PC-3 (cell line): Measurements from ENCODE around the gene MARK3. TPM values are rescaled to one million over a fixed set of nuclear protein-coding genes. Genes with fewer than 3 reads are reported as not detected.

ENCODE experiments used
- ATAC-seq: fragments of 200-7000 bp; cut with Tn5 transposase; 2 replicates; pipeline ENCODE4 v1.9.1; 2020; ENCODE audit warnings: mild to moderate bottlenecking, moderate library complexity
- BruUV-seq: library from RNA; stranded (reverse); fragments of 400-500 nt; replicated peaks from 2 replicates; lab custom pipeline; 2021; lab: Mats Ljungman, UMichigan
- CTCF ChIA-PET: fragments of 300-600 bp; sonication (Branson Sonifier 250); formaldehyde crosslinking; loops from one replicate; lab custom pipeline; 2022; ENCODE audit warnings: antibody characterized with exemption; lab: Charles Lee
- POLR2A ChIA-PET: fragments of 300-600 bp; sonication (Branson Sonifier 250); formaldehyde crosslinking; loops from one replicate; lab custom pipeline; 2022; ENCODE audit warnings: antibody characterized with exemption; ENCODE audit not compliant: unreplicated experiment; lab: Charles Lee
- DNase-seq: peaks from one replicate; pipeline ENCODE4 v3.0.0-alpha.2; 2015
- H2AFZ ChIP-seq: fragments of 300-600 bp; sonication (generic); 2 replicates; pipeline ENCODE4 v1.6.0; 2016; ENCODE audit warnings: antibody characterized with exemption, low read length
- H3F3A ChIP-seq: fragments of 300-600 bp; sonication (generic); one replicate; pipeline ENCODE4 v1.6.0; 2017; ENCODE audit warnings: antibody characterized with exemption, low read length, control low read depth, mild to moderate bottlenecking; ENCODE audit not compliant: unreplicated experiment
- H3K27ac ChIP-seq: fragments of 300-600 bp; sonication (generic); 2 replicates; pipeline ENCODE4 v1.5.1; 2016; ENCODE audit warnings: mild to moderate bottlenecking, low read length
- H3K27me3 ChIP-seq: fragments of 300-600 bp; sonication (generic); 2 replicates; pipeline ENCODE4 v1.6.1; 2016; ENCODE audit warnings: low read length, mixed read lengths
- H3K36me3 ChIP-seq: fragments of 300-600 bp; sonication (generic); 2 replicates; pipeline ENCODE4 v1.6.1; 2016; ENCODE audit warnings: low read depth, mixed run types, low read length, mixed read lengths
- H3K4me1 ChIP-seq: fragments of 300-600 bp; sonication (generic); 2 replicates; pipeline ENCODE4 v1.5.1; 2016; ENCODE audit warnings: low read length; ENCODE audit not compliant: insufficient read depth
- H3K4me2 ChIP-seq: fragments of 300-600 bp; sonication (generic); 2 replicates; pipeline ENCODE4 v1.6.0; 2016; ENCODE audit warnings: low read length
- H3K4me3 ChIP-seq: fragments of 300-600 bp; sonication (generic); 2 replicates; pipeline ENCODE4 v1.5.1; 2016; ENCODE audit warnings: mild to moderate bottlenecking, low read length, mixed read lengths
- H3K79me2 ChIP-seq: fragments of 300-600 bp; sonication (generic); 2 replicates; pipeline ENCODE4 v1.6.1; 2017; ENCODE audit warnings: low read length, mixed read lengths
- H3K9ac ChIP-seq: fragments of 300-600 bp; sonication (generic); 2 replicates; pipeline ENCODE4 v1.6.0; 2016; ENCODE audit warnings: mild to moderate bottlenecking, low read length
- H3K9me2 ChIP-seq: fragments of 300-600 bp; sonication (generic); replicated peaks from 2 replicates; pipeline ENCODE4 v1.6.1; 2016; ENCODE audit warnings: mixed run types, low read length, mixed read lengths
- H3K9me3 ChIP-seq: fragments of 300-600 bp; sonication (generic); 2 replicates; pipeline ENCODE4 v1.6.1; 2016; ENCODE audit warnings: low read length, mixed read lengths
- H4K20me1 ChIP-seq: fragments of 300-600 bp; sonication (generic); 2 replicates; pipeline ENCODE4 v1.6.1; 2016; ENCODE audit warnings: low read length, mixed read lengths
- CTCF ChIP-seq: fragments of 300-600 bp; sonication (generic); conservative IDR thresholded peaks from 2 replicates; pipeline ENCODE4 v1.5.1; 2017; ENCODE audit warnings: antibody characterized with exemption, low read depth, mild to moderate bottlenecking, low read length
- EZH2 ChIP-seq: fragments of 300-600 bp; sonication (generic); IDR thresholded peaks from one replicate; pipeline ENCODE4 v1.6.1; 2017; ENCODE audit warnings: antibody characterized with exemption, mild to moderate bottlenecking, low read length; ENCODE audit not compliant: unreplicated experiment
- EZH2phosphoT487 ChIP-seq: fragments of 300-600 bp; sonication (generic); IDR thresholded peaks from 2 replicates; pipeline ENCODE4 v1.6.1; 2018; ENCODE audit warnings: mild to moderate bottlenecking, antibody characterized with exemption, low read length, borderline replicate concordance
- intact Hi-C: fragments of 100-400 bp; cut with micrococcal nuclease; formaldehyde crosslinking; loops from 2 replicates; pipeline ENCODE4 v1.9.0; 2023
- total RNA-seq: library from RNA; depleted of rRNA; stranded (reverse); fragments of >200 nt; gene quantifications from 2 replicates; pipeline ENCODE4 v1.2.3, GENCODE V29; 2014; rRNA removed

Gene MARK3
- total RNA-seq, 1 experiment from 2014 or later, result 69.9 TPM

DNA sequence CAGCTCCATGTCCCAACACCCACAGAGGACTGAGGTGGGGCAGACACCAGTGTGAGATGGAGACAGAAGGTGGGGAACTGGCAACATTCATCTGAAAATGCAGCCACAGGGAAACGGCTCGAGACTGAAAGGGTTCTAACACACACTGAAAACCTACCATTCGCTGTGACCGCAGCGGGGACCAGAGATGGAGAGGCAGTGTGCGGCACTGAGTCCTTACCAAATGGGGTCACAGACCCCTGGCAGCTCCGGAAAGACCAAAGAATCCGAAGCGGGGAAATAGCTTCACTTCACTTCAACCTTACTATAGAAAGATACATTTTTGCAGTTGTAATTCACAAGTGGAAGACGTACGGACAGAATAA is 167.6 kb downstream of the MARK3 start:
- BruUV-seq, result no TSS peak
- no peaks in the 10 kb centered on the region for H3K9me2 ChIP-seq
- peaks cover 15% of the 10 kb centered on the region for H3K4me1 ChIP-seq
- H2AFZ ChIP-seq, result no peak overlapping the region
- ChIA-PET CTCF (interaction anchor here (1.1 kb wide), 2 partner anchors 12 to 34 kb away, joined by 4 read pairs; no protein-coding TSS in a partner anchor), POLR2A (interaction anchor here (1.1 kb wide), 2 partner anchors 9 to 32 kb away, joined by 4 to 5 read pairs; no protein-coding TSS in a partner anchor)
- ATAC-seq (no peak), DNase-seq (no peak)
- H3K9me3 ChIP-seq, result no peaks in the 10 kb centered on the region
- no peak overlapping the region for H3K27ac ChIP-seq
- no peak overlapping the region for H3K9ac ChIP-seq
- H3K4me2 ChIP-seq, result peak overlapping the region; percentile 40
- intact Hi-C loops, result no loop called here
- peaks cover 22% of the 10 kb centered on the region for H3K79me2 ChIP-seq
- no peaks in the 10 kb centered on the region for H3F3A ChIP-seq
- H4K20me1 ChIP-seq, result peaks cover 11% of the 10 kb centered on the region; the same call in 1 of the 2 replicates
- H3K27me3 ChIP-seq, result no peaks in the 10 kb centered on the region
- no peak overlapping the region for H3K4me3 ChIP-seq
- no peaks in the 10 kb centered on the region; the same call in 1 of the 2 replicates for H3K36me3 ChIP-seq
- TF ChIP-seq EZH2 (no peak), CTCF (no peak), EZH2phosphoT487 (no peak)

Other genes with a start within 250 kb of the MARK3 start
- 198 and 216 TPM in 2 replicates for gene EIF5, start 51.2 kb upstream of the MARK3 start, total RNA-seq
- gene CKB, start 137.4 kb downstream of the MARK3 start, total RNA-seq, result 299 and 324 TPM in 2 replicates
- 51.2 and 72.9 TPM in 2 replicates for gene TRMT61A, start 143.8 kb downstream of the MARK3 start, total RNA-seq
- gene BAG5, start 177.2 kb downstream of the MARK3 start, total RNA-seq, result 28.1 and 33.0 TPM in 2 replicates
- 52.7 and 62.3 TPM in 2 replicates for gene COA8, start 177.5 kb downstream of the MARK3 start, total RNA-seq
- gene KLC1, start 243.8 kb downstream of the MARK3 start, total RNA-seq, result 306 and 466 TPM in 2 replicates